Testis (tissue), 2 donors: ENCODE data around the gene LRRN4CL.

Experiments used
- POLR2A ChIP-seq: fragments of 450-650 bp; IDR thresholded peaks from one replicate; pipeline ENCODE4 v1.6.1; 2017; ENCODE audit warnings: antibody characterized with exemption, mild to moderate bottlenecking, moderate library complexity
- TF ChIP-seq, protein P1 (sequence below), 3 experiments: fragments of 450-650 bp in 2 of 3; fragments of 200-600 bp in 1 of 3; sonication (generic) in 1 of 3; IDR thresholded peaks; one replicate each; pipeline ENCODE4 v1.5.1; 2016 to 2019; ENCODE audit warnings: antibody characterized with exemption in 3 of 3, mild to moderate bottlenecking in 2 of 3, moderate library complexity in 1 of 3

DNA sequence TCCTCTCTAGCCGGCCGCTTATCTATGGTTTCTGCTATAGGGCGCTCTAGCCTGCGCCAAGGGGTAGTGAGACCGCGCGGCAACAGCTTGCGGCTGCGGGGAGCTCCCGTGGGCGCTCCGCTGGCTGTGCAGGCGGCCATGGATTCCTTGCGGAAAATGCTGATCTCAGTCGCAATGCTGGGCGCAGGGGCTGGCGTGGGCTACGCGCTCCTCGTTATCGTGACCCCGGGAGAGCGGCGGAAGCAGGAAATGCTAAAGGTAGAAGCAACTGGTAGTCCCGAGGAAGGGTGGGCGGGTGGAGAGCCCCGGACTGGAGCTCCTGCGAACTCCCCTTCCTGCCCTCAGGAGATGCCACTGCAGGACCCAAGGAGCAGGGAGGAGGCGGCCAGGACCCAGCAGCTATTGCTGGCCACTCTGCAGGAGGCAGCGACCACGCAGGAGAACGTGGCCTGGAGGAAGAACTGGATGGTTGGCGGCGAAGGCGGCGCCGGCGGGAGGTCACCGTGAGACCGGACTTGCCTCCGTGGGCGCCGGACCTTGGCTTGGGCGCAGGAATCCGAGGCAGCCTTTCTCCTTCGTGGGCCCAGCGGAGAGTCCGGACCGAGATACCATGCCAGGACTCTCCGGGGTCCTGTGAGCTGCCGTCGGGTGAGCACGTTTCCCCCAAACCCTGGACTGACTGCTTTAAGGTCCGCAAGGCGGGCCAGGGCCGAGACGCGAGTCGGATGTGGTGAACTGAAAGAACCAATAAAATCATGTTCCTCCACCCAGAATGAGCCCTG lies 17.5 kb downstream of the LRRN4CL start, which contains the start of the genes LBHD1 and UQCC3:
- TF ChIP-seq, protein P1, sequence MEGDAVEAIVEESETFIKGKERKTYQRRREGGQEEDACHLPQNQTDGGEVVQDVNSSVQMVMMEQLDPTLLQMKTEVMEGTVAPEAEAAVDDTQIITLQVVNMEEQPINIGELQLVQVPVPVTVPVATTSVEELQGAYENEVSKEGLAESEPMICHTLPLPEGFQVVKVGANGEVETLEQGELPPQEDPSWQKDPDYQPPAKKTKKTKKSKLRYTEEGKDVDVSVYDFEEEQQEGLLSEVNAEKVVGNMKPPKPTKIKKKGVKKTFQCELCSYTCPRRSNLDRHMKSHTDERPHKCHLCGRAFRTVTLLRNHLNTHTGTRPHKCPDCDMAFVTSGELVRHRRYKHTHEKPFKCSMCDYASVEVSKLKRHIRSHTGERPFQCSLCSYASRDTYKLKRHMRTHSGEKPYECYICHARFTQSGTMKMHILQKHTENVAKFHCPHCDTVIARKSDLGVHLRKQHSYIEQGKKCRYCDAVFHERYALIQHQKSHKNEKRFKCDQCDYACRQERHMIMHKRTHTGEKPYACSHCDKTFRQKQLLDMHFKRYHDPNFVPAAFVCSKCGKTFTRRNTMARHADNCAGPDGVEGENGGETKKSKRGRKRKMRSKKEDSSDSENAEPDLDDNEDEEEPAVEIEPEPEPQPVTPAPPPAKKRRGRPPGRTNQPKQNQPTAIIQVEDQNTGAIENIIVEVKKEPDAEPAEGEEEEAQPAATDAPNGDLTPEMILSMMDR (IDR thresholded peaks at IDR 0.05) = peak in 1 of 3 experiments; percentile 24
- TF ChIP-seq POLR2A = no peak
